ENCODE data around the gene RBBP7.

RBBP7 gene

DNA sequence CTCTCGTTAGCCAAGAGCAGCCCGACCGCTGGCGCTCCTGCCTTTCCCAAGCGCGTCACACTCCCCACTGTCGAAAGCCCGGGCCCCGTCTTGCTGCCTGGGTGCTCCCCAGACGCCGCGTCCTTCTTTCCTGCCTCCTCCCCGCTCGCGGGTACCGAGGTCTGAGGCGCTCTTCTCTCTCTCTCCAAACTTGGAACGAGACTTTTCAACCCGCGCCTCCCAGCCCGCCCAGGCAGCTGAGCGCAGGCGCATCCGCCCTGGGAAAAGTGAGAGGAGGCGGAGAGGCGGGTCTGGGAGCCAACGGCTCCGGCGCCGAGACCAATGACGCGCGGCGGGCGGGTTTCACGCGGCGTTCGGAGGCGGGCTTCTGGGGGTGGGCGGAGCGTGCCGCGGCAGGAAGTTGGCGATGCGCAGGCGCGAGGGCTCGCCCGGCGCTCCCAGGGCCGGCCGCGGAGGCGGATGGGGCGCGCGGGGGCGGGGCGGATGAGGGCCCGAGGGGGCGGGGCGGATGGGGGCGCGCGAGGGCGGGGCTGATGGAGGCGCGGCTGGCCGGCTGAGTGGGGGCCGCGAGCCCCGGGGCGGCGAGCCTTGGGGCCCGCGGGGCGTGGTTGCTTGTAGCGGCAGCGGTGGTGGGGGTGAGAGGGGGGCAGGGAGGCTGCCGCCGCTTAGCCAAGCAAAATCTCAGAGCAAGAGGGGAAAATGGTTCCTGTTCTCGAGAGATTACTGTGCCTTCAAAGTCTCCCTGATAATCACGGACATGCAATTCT lies at the start of gene RBBP7:
RBBP7 (minus strand) TSS at position 268 of the 767 bp plus-strand sequence. CDS start 309 bp downstream, outside the sequence.
- no peaks in the 10 kb centered on the region for H3K9me3 ChIP-seq (ENCODE audit: control insufficient read depth in 1 of 2, low read length in 2 of 2)
- H3K36me3 ChIP-seq (ENCODE audit: control insufficient read depth in 1 of 2, insufficient read depth in 2 of 2, low read length in 2 of 2): no peaks in the 10 kb centered on the region
- peak within 1 kb of the TSS; percentile 68 for H3K27ac ChIP-seq (ENCODE audit: low read length)
- H3K4me3 ChIP-seq (ENCODE audit: low read depth in 1 of 2, low read length in 2 of 2): peak within 1 kb of the TSS; percentile 68 to 73
- H3K4me1 ChIP-seq (ENCODE audit: control insufficient read depth in 1 of 2, insufficient read depth in 2 of 2, low read length in 2 of 2): peaks cover 9 to 32% of the 10 kb centered on the region in 2 donors
- no peaks in the 10 kb centered on the region for H3K27me3 ChIP-seq (ENCODE audit: low read depth, low read length)

DNA sequence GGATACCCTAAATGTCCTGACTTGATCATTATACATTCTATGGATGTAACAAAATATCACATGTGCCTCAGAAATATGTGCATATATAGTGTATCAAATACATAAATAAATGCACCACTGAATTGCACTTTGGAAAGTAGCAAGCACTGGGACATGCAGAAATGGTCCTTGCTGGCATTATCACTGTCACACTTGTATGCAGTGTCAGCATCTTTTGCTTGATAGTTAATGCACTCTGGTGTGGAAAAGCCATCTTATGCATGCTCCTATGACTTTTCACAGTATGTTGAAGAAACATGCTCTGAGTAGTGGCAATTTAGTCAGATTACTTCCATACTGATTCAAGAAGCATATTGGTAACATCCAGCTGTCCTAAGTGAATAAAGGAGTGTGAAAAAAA lies 48.8 kb upstream of the RBBP7 start:
- no peaks in the 10 kb centered on the region for H3K4me1 ChIP-seq (ENCODE audit: control insufficient read depth in 1 of 2, insufficient read depth in 2 of 2, low read length in 2 of 2)
- H3K9me3 ChIP-seq (ENCODE audit: control insufficient read depth in 1 of 2, low read length in 2 of 2): no peaks in the 10 kb centered on the region
- no peak overlapping the region for H3K27ac ChIP-seq (ENCODE audit: low read length)
- no peaks in the 10 kb centered on the region for H3K27me3 ChIP-seq (ENCODE audit: low read depth, low read length)
- no peak overlapping the region for H3K4me3 ChIP-seq (ENCODE audit: low read depth in 1 of 2, low read length in 2 of 2)
- H3K36me3 ChIP-seq (ENCODE audit: control insufficient read depth in 1 of 2, insufficient read depth in 2 of 2, low read length in 2 of 2): no peaks in the 10 kb centered on the region

DNA sequence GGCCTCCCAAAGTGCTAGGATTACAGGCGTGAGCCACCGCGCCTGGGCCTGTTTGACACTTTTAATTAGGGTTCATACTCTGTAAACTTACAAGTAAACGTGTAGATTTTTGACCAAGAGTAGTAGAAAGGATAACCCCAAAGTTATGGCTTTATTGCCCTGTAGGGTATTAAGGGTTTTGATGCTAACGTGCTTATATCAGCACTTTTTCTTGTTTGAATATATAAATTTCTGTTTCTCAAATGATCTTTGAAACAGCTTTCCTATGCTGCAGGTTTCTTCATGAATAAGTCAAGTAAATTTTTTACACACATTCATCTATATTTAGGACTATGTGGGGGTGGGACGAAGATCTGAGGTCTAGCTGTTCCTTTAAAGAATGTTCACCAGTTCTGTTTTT lies 47.0 kb upstream of the RBBP7 start:
- Histone ChIP-seq H3K4me1 (ENCODE audit: control insufficient read depth in 1 of 2, insufficient read depth in 2 of 2, low read length in 2 of 2) (no peaks in the 10 kb centered on the region), H3K36me3 (ENCODE audit: control insufficient read depth in 1 of 2, insufficient read depth in 2 of 2, low read length in 2 of 2) (no peaks in the 10 kb centered on the region), H3K9me3 (ENCODE audit: control insufficient read depth in 1 of 2, low read length in 2 of 2) (no peaks in the 10 kb centered on the region), H3K27ac (ENCODE audit: low read length) (no peak overlapping the region), H3K27me3 (ENCODE audit: low read depth, low read length) (no peaks in the 10 kb centered on the region), H3K4me3 (ENCODE audit: low read depth in 1 of 2, low read length in 2 of 2) (no peak overlapping the region)

DNA sequence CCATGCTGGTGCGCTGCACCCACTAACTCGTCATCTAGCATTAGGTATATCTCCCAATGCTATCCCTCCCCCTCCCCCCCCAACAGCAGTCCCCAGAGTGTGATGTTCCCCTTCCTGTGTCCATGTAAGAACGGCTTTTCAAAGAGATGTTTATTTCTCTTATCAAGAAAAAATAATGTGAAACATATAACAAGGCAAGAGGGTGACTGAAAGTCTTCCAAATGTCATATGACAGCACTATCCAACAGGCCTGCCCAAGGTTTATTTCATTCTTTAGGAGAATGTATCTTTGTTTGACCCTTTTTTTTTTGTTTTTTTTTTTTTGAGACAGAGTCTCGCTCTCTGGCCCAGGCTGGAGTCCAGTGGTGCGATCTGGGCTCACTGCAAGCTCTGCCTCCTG lies 46.4 kb upstream of the RBBP7 start:
- Histone ChIP-seq H3K27me3 (ENCODE audit: low read depth, low read length) (no peaks in the 10 kb centered on the region), H3K27ac (ENCODE audit: low read length) (no peak overlapping the region), H3K36me3 (ENCODE audit: control insufficient read depth in 1 of 2, insufficient read depth in 2 of 2, low read length in 2 of 2) (no peaks in the 10 kb centered on the region), H3K4me3 (ENCODE audit: low read depth in 1 of 2, low read length in 2 of 2) (no peak overlapping the region), H3K9me3 (ENCODE audit: control insufficient read depth in 1 of 2, low read length in 2 of 2) (no peaks in the 10 kb centered on the region), H3K4me1 (ENCODE audit: control insufficient read depth in 1 of 2, insufficient read depth in 2 of 2, low read length in 2 of 2) (no peaks in the 10 kb centered on the region)

DNA sequence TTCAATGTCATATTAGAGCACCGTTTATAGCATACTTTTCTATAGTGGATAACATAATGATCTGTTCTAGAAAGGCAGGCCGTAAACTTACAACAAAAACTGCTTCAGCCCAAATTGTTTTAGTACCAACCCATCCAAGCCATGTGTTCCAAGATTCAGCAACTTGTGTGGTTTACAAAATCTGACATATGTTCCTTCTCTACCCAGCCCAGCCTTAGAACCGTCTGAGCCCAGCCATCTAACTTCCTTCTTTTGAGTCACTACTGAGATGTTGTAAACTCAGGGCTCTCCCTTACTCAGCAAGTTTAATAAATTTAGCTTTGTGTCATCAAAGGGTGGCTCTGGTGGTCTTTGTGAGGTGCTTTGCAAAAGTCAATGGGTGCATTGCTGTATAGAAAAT lies 43.9 kb upstream of the RBBP7 start:
- Histone ChIP-seq H3K9me3 (ENCODE audit: control insufficient read depth in 1 of 2, low read length in 2 of 2) (no peaks in the 10 kb centered on the region), H3K4me3 (ENCODE audit: low read depth in 1 of 2, low read length in 2 of 2) (no peak overlapping the region), H3K27me3 (ENCODE audit: low read depth, low read length) (no peaks in the 10 kb centered on the region), H3K27ac (ENCODE audit: low read length) (no peak overlapping the region), H3K4me1 (ENCODE audit: control insufficient read depth in 1 of 2, insufficient read depth in 2 of 2, low read length in 2 of 2) (no peaks in the 10 kb centered on the region), H3K36me3 (ENCODE audit: control insufficient read depth in 1 of 2, insufficient read depth in 2 of 2, low read length in 2 of 2) (no peaks in the 10 kb centered on the region)

DNA sequence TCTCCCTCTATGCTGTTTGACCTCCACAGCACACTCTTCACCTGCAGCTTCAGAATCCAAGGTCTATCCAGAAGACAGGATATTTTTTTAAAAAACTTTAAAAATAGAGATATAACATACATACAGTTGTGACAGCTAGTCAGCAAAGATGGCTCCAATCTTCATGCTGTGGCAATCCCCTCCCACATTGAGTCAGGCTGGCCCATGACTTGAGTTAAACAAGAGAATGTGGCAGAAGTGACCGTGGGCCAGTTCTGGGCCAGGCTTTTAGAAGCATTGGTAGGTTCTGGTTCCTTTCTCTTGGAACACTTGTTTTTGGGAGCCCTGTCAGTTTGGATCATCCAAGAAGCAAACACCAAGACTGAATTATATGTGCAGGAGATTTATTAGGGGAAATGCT lies 40.2 kb upstream of the RBBP7 start:
- Histone ChIP-seq H3K27ac (ENCODE audit: low read length) (no peak overlapping the region), H3K4me1 (ENCODE audit: control insufficient read depth in 1 of 2, insufficient read depth in 2 of 2, low read length in 2 of 2) (no peaks in the 10 kb centered on the region), H3K36me3 (ENCODE audit: control insufficient read depth in 1 of 2, insufficient read depth in 2 of 2, low read length in 2 of 2) (no peaks in the 10 kb centered on the region), H3K27me3 (ENCODE audit: low read depth, low read length) (no peaks in the 10 kb centered on the region), H3K9me3 (ENCODE audit: control insufficient read depth in 1 of 2, low read length in 2 of 2) (no peaks in the 10 kb centered on the region), H3K4me3 (ENCODE audit: low read depth in 1 of 2, low read length in 2 of 2) (no peak overlapping the region)

DNA sequence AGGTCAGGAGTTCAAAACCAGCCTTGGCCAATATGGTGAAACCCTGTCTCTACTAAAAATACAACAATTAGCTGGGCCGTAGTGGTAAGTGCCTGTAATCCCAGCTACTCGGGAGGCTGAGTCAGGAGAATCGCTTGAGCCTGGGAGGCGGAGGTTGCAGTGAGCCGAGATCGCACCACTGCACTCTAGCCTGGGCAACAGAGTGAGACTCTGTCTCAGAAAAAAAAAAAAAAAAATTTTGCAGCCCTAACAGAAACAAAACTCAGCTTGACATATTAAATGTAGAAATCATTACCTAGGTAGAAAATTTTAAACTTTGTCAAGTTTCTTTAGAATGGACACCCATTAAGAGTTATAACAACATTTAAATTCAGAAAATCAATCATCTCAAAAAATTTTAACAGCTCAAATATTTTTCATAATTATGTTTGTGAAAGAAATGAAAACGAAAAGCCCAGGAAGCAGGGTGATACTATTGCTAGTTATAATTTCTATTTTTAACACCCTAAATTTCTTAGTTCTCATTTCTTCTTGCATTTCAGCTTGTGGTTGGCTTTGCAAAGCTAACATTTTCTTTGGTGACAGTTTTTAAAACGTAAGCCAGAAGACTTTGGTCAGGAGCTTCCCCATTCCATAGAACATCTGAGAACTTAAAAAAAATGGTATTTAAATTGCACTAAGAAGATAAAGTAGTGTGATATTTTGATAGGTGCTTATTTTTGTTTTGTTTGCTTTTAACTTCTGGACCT lies 33.3 kb upstream of the RBBP7 start:
- Histone ChIP-seq H3K36me3 (ENCODE audit: control insufficient read depth in 1 of 2, insufficient read depth in 2 of 2, low read length in 2 of 2) (no peaks in the 10 kb centered on the region), H3K9me3 (ENCODE audit: control insufficient read depth in 1 of 2, low read length in 2 of 2) (no peaks in the 10 kb centered on the region), H3K4me1 (ENCODE audit: control insufficient read depth in 1 of 2, insufficient read depth in 2 of 2, low read length in 2 of 2) (no peaks in the 10 kb centered on the region), H3K4me3 (ENCODE audit: low read depth in 1 of 2, low read length in 2 of 2) (no peak overlapping the region), H3K27me3 (ENCODE audit: low read depth, low read length) (no peaks in the 10 kb centered on the region), H3K27ac (ENCODE audit: low read length) (no peak overlapping the region)

DNA sequence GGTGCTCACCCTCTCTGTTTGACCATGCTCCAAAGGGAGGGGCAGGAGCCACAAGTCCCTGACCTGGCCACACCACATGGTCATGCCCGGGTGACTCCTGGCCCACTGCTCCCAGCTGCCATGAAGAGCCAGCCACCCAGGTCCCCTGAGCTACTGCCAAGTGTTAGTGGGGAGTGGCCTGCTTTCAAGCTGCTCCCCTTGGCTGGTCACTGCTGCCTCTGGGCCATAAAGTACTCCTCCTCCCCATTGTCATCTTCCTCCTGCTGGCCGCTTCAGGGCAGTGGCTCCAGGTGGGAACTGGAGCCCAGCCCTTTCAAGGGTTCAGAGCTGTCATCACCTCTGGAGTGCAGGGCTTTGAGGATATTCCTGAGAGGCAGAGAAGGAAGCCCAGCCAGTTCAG lies 27.3 kb upstream of the RBBP7 start:
- Histone ChIP-seq H3K27me3 (ENCODE audit: low read depth, low read length) (no peaks in the 10 kb centered on the region), H3K4me1 (ENCODE audit: control insufficient read depth in 1 of 2, insufficient read depth in 2 of 2, low read length in 2 of 2) (no peaks in the 10 kb centered on the region), H3K9me3 (ENCODE audit: control insufficient read depth in 1 of 2, low read length in 2 of 2) (no peaks in the 10 kb centered on the region), H3K36me3 (ENCODE audit: control insufficient read depth in 1 of 2, insufficient read depth in 2 of 2, low read length in 2 of 2) (no peaks in the 10 kb centered on the region), H3K4me3 (ENCODE audit: low read depth in 1 of 2, low read length in 2 of 2) (no peak overlapping the region), H3K27ac (ENCODE audit: low read length) (no peak overlapping the region)

DNA sequence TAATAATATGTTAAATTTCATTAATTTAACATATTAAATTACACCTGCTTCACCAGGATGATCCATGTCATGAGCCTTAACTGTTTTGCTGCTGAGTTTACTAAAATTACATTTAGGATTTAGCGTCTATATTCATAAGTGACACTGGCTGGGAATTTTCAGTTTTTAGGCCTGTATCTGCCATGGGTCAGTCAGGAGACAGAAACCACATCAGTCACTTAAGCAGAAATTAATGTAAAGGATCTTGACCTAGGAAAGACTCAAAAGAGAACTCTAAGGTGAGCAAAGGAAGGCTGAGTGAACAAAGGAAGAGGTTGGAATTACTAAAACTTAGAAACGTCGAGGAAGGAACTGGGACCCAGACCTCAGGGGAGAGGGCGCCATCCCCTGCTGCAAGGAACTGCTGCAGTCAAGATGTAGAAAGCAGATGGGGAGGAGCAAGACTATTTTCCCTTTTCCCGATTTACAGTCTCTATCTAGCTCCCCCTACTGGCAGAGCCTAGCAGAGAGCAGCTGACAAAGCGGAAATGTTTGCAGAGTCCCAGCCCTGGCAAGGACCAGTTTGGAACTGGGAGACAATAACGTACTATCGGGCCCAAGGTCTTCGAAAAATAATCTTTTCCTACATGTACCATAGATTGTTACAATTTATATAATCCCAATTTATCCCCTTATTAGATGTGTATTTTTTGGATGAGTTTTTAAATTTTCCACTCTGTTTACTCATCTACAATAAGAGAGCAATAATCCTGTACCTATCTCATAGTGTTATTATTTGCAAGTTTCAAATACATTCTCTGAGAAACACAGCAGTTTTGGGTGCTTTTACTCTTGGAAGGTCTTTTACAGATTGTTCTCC lies 22.6 kb upstream of the RBBP7 start:
- Histone ChIP-seq H3K4me3 (ENCODE audit: low read depth in 1 of 2, low read length in 2 of 2) (no peak overlapping the region), H3K36me3 (ENCODE audit: control insufficient read depth in 1 of 2, insufficient read depth in 2 of 2, low read length in 2 of 2) (no peaks in the 10 kb centered on the region), H3K4me1 (ENCODE audit: control insufficient read depth in 1 of 2, insufficient read depth in 2 of 2, low read length in 2 of 2) (no peaks in the 10 kb centered on the region), H3K9me3 (ENCODE audit: control insufficient read depth in 1 of 2, low read length in 2 of 2) (no peaks in the 10 kb centered on the region), H3K27me3 (ENCODE audit: low read depth, low read length) (no peaks in the 10 kb centered on the region), H3K27ac (ENCODE audit: low read length) (no peak overlapping the region)

DNA sequence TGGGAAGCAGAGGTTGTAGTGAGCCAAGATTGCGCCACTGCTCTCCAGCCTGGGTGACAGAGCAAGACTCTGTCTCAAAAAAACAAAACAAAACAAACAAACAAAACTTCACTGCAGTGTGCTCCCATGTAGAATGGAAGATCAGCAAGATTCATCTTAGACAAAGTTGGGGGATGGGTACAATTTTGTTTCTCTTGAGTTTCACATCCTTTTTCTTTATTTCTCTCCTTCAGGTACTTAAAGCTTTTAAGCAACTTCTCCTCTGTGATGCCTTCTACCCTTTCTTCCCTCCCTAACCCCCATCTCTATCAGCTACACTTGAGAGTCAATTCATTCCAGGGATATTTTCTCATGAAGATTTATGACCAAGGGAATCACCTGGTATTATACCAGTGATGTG lies 15.5 kb upstream of the RBBP7 start:
- Histone ChIP-seq H3K4me3 (ENCODE audit: low read depth in 1 of 2, low read length in 2 of 2) (no peak overlapping the region), H3K9me3 (ENCODE audit: control insufficient read depth in 1 of 2, low read length in 2 of 2) (no peaks in the 10 kb centered on the region), H3K4me1 (ENCODE audit: control insufficient read depth in 1 of 2, insufficient read depth in 2 of 2, low read length in 2 of 2) (peaks cover 0 to 4% of the 10 kb centered on the region in 2 donors), H3K27ac (ENCODE audit: low read length) (no peak overlapping the region), H3K36me3 (ENCODE audit: control insufficient read depth in 1 of 2, insufficient read depth in 2 of 2, low read length in 2 of 2) (no peaks in the 10 kb centered on the region), H3K27me3 (ENCODE audit: low read depth, low read length) (no peaks in the 10 kb centered on the region)

DNA sequence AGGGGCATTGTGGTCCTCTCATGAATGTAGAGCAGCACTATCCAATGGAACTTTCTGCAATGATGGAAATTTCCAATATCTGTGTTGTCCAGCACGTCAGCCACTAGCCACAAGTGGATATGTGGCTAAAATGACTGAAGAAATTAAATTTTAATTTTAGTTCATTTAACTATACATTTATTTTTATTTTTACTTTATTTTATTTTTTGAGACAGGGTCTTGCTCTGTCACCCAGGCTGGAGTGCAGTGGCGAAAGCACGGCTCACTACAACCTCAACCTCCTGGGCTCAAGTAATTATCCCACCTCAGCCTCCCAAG lies 13.3 kb upstream of the RBBP7 start:
- Histone ChIP-seq H3K4me3 (ENCODE audit: low read depth in 1 of 2, low read length in 2 of 2) (no peak overlapping the region), H3K27me3 (ENCODE audit: low read depth, low read length) (no peaks in the 10 kb centered on the region), H3K4me1 (ENCODE audit: control insufficient read depth in 1 of 2, insufficient read depth in 2 of 2, low read length in 2 of 2) (peaks cover 0 to 4% of the 10 kb centered on the region in 2 donors), H3K9me3 (ENCODE audit: control insufficient read depth in 1 of 2, low read length in 2 of 2) (no peaks in the 10 kb centered on the region), H3K36me3 (ENCODE audit: control insufficient read depth in 1 of 2, insufficient read depth in 2 of 2, low read length in 2 of 2) (no peaks in the 10 kb centered on the region), H3K27ac (ENCODE audit: low read length) (no peak overlapping the region)
